GM19455 (cell line): ENCODE measurements around the gene WDR82.

Experiments used
- ATAC-seq: cut with Tn5 transposase; IDR thresholded peaks from one replicate; pipeline ENCODE4 v1.9.1; 2021; ENCODE audit not compliant: unreplicated experiment

WDR82 gene

GRCh38 chr3:52257911-52258310 lies 20.5 kb downstream of the WDR82 start:
- no peak for ATAC-seq

DNA sequence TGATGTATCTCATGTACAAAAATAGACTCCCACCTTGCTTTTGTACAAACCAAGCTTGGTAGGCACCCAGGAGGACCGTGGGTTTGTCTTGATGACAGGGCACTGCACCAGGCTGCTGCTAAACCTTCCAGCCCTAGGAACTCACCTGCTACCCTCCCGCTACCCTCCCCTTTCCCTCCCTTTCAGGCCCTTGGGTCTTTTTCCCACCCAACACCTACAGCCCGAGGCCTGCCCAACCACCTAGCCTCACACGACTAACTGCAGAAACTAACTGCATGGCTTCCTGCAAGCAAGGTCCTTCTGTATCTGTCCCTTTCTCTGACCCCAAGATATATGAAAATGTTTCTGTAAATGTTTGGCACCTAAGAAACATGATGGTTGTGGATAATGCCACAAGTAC lies 21.8 kb downstream of the WDR82 start:
- ATAC-seq: no peak

DNA sequence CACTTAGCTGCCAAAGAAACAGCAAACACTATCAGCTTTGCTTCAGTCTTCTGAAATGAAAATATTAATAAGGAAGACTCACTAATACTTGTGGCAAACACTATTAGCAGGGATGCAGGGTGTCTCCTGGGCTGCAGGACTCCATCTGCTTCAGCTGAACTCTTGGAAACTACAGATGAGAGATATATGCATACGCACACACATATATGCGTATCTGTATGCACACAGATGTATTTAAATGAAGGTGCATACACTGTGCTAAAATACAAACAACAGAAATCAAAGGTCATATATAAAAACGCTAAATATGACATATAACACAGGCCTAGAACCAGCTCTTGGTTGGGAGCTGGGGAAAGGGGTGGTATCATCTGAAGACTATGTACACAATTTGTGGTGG lies 22.3 kb downstream of the WDR82 start:
- ATAC-seq: no peak

- no peak for ATAC-seq
Measured at GRCh38 chr3:52254608-52255007, 23.8 kb downstream of the WDR82 start.

DNA sequence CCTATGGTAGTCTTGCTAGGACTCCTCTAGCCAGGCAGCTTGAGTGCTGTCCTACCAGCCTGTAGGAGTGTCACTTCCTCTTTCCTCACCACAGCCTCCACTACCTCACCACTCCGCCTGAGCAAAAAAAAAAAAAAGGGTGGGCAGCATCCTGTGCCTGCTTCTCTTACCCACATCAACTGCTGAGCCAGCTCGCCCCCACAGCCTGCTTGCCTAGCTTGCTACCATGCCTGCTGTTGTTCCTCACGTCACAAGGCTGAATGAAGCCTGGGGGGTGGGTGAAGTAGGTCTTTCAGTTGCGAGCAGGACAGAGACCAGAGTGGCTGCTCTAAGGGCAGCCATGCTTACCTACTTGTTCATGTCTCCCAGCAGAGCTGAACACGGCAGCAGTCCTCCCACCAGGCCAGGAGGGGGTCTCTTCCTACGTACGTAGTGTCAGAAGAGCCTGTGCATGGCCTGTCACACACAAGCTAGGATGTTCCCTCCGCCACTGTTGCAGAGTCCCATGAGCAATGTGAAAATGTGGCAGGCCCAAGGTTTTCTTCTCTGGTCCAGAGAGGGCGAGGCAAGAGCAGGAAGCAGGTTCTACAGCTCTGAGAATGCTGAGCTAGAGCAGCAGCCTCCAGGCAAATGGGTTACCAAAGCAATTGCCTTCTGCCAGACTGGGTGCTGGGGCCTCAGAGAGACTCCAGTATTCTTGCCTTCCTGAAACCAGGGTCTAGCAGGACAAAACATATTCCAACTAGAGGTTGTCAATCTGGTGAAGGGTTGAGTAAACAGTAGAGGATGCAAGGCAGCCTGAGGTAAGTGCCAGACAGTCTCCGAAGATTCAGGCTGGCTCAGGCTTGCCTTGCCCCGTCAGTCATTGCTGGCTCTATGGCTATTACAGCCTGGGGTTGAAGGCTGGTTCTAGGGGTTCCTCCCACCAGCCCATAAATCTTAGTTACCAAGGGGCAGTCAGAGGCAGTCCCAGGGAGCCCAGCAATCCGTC lies 24.8 kb downstream of the WDR82 start:
- peak; percentile 86 for ATAC-seq

GRCh38 chr3:52250122-52250521 lies 28.3 kb downstream of the WDR82 start:
- no peak for ATAC-seq

- no peak for ATAC-seq
Measured at GRCh38 chr3:52249683-52250082, 28.8 kb downstream of the WDR82 start.

DNA sequence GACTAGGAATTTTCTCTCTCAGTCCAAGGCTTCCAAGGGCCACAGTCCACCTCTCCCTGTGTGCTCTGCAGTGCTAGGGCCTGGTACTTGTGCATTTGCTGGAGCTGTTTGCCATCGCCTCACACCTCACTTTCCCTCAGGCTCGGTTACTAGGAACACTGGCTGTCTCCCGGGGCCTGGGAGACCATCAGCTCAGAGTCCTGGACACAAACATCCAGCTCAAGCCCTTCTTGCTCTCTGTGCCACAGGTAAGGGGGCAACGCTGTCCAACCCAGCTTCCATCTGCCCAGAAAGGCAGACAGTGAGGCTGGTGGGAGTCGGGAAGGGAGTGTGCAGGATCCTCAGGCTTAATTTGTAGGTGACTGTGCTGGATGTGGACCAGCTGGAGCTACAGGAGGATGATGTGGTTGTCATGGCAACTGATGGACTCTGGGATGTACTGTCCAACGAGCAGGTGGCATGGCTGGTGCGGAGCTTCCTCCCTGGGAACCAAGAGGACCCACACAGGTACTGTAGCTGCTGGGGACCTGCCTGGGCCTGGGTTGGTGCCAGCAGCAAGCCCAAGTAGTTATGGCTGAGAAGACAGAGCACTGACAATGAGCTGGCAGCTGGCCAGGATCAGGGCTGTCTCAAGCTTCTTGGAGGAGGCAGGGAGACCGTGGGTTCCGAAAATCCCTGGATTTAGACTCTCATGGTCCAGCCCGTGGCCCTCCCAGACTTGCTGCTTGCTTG lies 29.5 kb downstream of the WDR82 start:
- no peak for ATAC-seq

DNA sequence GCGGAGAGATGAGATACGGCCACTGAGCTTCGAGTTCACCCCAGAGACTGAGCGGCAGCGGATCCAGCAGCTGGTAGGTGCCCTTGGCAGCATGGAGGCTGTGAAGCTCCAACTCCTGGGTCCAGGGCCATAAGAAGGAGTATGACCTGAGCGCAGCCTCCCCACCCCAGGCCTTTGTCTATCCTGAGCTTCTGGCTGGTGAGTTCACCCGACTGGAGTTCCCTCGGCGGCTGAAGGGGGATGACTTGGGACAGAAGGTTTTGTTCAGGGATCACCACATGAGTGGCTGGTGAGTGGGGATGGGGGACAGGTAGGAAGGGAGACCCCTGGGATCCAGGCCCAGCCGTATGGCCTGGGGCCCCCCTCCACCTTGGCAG lies 30.3 kb downstream of the WDR82 start:
- no peak for ATAC-seq

DNA sequence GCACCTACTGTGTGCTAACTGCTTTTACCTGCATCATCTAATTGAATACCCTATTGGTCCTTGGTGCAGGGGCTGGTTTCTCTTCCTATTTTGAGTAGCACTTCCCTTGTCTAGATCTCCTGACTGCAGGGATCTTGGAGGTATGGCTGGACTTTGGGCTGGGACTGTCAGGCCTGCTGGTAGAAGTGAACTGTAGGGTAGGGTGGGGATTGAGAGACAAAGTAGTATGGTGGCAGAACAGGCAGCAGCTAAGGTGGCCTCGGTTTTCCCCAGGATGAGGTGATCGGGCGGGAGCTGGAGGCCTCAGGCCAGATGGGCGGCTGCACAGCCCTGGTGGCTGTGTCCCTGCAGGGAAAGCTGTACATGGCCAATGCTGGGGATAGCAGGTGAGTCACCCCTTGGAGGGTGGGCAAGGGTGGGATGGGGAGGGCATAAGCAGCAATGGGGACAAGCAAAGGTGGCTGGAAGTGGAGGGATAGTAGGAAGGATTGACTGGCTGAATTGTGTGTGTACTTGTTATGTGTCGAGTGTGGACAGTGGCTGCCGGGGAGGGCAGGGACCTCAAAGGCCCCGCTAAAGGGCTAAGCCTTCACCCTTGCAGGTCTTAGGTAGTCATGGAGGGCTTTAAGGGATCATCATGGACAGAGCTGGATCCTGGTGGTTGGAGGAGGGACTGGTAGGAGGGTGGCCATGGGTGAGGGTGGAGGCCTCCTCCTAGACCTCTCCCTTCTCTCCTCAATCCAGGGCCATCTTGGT lies 30.9 kb downstream of the WDR82 start:
- ATAC-seq: no peak

GRCh38 chr3:52246728-52247408 lies 31.6 kb downstream of the WDR82 start:
- ATAC-seq: no peak

DNA sequence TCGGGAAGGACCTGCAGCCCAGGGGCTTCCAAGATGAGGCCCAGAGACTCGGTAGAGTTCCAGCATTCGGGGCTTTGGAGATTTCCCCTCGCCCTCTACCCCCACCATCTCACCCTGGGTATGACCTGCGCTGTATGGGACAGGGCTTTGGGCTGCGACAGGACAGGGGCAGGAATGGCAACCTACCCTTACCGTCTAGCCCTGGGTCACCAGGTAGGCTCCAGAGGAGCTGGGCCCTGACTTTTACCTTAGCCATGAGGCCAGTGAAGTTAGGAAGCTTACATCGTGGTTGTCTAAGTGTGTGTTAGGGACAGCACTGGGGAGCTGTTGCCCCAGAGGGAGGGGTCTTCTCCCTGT lies 32.2 kb downstream of the WDR82 start:
- ATAC-seq: peak; percentile 4

DNA sequence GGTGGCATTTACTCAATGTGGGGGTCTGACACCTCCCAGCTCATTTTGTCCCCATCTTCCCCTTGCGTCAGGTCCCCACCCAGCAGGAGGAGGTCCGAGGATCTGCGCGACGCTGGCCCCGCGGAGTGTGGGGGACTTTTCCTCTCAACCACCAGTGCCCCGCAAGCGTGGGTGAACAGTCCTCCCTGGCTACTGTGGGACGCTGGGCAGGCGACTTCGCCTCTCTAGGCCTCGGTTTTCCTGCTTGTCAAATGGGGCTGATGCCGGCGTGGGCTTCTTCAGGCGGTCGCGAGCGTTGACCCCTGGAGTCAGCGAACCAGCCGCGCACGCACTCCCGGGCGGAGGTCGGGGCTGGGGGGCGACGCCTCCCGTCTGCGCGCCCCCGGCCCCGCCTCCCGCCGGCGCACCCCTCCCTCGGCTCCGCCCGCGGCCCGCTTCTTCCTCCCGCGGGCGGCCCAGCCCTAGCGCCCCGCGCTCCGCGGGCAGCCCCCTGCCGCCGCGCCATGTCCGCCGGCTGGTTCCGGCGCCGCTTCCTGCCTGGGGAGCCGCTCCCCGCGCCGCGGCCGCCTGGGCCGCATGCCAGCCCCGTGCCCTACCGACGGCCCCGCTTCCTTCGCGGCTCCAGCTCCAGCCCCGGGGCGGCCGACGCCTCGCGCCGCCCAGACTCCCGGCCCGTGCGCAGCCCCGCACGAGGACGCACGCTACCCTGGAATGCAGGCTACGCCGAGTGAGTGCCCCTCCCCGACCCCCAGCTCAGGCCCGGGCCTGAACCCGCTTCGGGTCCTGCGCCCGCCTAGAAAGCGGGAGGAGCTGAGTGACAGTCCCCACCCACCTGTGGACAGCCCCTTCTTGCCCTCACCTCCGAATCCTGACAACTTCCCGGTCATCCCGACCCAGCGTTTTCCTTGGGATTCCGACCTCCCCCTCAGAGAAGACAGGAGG lies 32.9 kb downstream of the WDR82 start, which contains the start of gene PPM1M:
Gene PPM1M (plus strand): TSS at position 438 of the 942 bp plus-strand sequence. CDS start 66 bp downstream, at position 504.
- ATAC-seq: peak; percentile 36

DNA sequence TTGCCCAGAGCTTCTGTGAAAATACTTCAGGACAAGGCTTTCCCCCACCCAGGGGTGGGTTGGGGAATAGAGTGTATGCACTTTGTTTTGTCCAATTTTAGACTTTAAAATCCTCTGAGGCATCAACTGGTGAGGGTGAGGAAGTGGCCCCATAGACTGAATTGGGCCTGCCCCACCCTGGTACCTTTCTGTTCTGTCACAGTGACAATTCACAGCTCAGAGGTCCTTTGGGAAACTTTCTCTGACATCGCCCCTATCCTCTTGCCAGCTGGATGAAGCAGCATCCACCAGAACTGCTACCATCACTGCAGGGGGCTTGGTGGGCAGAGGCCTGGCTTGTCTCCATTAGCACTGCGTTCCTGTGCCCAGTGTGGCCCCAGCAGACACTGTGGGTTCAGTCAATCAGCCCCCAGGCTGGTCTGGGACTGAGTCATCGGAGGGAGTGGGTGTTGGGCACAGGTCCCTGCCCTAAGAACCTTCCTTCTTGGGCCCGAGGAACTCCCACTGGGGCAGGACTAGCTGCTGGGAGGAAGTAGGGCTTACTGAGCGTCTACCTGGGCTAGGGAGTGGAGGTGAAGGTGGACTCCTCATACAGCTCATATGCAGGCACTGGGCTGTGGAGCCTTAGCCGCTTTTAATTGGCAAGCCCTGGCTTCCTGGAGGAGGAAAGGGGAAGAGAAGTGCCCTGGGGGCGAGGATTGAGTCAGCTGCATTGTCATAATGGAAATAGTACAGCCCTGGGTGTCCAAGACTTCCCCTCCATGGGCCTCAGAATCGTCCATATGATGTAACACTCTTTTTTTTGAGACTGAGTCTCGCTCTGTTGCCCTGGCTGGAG lies 34.4 kb downstream of the WDR82 start:
- no peak for ATAC-seq

DNA sequence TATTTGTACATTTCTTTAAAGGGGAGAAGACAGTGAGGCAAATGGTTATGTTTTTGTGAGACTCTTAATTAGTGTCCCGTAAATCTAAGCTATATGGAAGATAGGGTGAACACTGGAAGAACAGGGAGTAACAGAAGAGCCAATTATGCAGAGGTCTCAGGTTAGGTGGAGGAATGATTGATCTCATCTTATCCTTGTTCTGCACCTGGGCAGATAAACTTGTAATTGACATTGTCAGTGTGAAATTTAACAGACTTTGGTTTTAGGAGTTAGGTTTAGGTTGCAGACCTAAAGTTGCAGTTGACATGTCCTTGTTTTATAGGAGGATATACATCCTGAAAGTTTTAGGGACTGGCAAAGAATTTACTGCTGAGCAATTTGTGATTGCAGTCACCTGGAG lies 36.4 kb downstream of the WDR82 start:
- ATAC-seq: no peak

GRCh38 chr3:52240886-52241370 lies 37.5 kb downstream of the WDR82 start:
- ATAC-seq: no peak

GRCh38 chr3:52240059-52240885 lies 38.2 kb downstream of the WDR82 start:
- ATAC-seq: no peak
